Kidney (tissue), 14 donors: ENCODE results near the gene KIRREL3. TPM values are rescaled to one million over a fixed set of nuclear protein-coding genes. Genes with fewer than 3 reads are reported as not detected.
A peak's percentile ranks its signal among the peaks of the same experiment; 100 is the strongest.

Source experiments
- DNase-seq, 5 donors: peaks; one replicate each; pipeline ENCODE4 v3.0.0-alpha.2; 2013 to 2020
- FAIRE-seq: peaks from 2 replicates; lab custom pipeline; 2012; peaks lifted over from hg19 to GRCh38; lab: Jason Lieb, UNC
- H3K27ac ChIP-seq, 2 donors: one replicate each; pipeline ENCODE4 v1.7.0; 2013; ENCODE audit warnings: low read depth in 2 of 2, low read length in 2 of 2, inconsistent platforms in 1 of 2
- H3K27me3 ChIP-seq: one replicate; pipeline ENCODE4 v1.7.1; 2013; ENCODE audit warnings: low read length, inconsistent platforms; ENCODE audit not compliant: control insufficient read depth, insufficient read depth
- H3K36me3 ChIP-seq, 3 donors: one replicate each; pipeline versions ENCODE4 v1.7.0 to v1.7.1; 2013; ENCODE audit warnings: low read length in 3 of 3, control low read depth in 1 of 3, inconsistent platforms in 1 of 3; ENCODE audit not compliant: insufficient read depth in 3 of 3, control insufficient read depth in 2 of 3
- H3K4me1 ChIP-seq, 3 donors: one replicate each; pipeline versions ENCODE4 v1.7.0 to v1.7.1; 2013; ENCODE audit warnings: low read length in 3 of 3, inconsistent platforms in 1 of 3, low read depth in 1 of 3; ENCODE audit not compliant: control insufficient read depth in 2 of 3, insufficient read depth in 2 of 3
- H3K4me3 ChIP-seq, 3 donors: one replicate each; pipeline versions ENCODE4 v1.7.0 to v1.8.1; 2013; ENCODE audit warnings: low read length in 3 of 3, control low read depth in 1 of 3, inconsistent platforms in 1 of 3
- H3K9ac ChIP-seq, 3 donors: one replicate each; pipeline versions ENCODE4 v1.7.0 to v1.7.1; 2013; ENCODE audit warnings: low read length in 3 of 3, control low read depth in 1 of 3, inconsistent platforms in 1 of 3
- H3K9me3 ChIP-seq, 3 donors: one replicate each; pipeline versions ENCODE4 v1.7.0 to v1.7.1; 2013; ENCODE audit warnings: low read length in 3 of 3, control low read depth in 1 of 3, inconsistent platforms in 1 of 3; ENCODE audit not compliant: control insufficient read depth in 2 of 3, insufficient read depth in 1 of 3
- CTCF ChIP-seq: IDR thresholded peaks from 3 replicates; pipeline ENCODE4 v1.5.1; 2012; ENCODE audit warnings: mild to moderate bottlenecking, moderate library complexity, borderline replicate concordance; ENCODE audit not compliant: insufficient read depth; ENCODE audit errors: extremely low read depth
- intact Hi-C: fragments of 100-400 bp; cut with DNase I; formaldehyde crosslinking; loops from one replicate; pipeline ENCODE4 v1.11.1; 2022
- polyA plus RNA-seq: library from polyadenylated mRNA; stranded (reverse); fragments of 350-450 nt; fragmentation: Illumina TruSeq; extraction: RNeasy Lipid Tissue Mini Kit (QIAGEN cat#74804); gene quantifications from one replicate; pipeline ENCODE4 v1.2.3, GENCODE V29; 2014; ENCODE audit warnings: low read depth, low replicate concordance; ENCODE audit not compliant: insufficient read depth
- total RNA-seq: library from RNA; stranded (reverse); fragmentation: NEBNext Ultra II Directional; extraction: Animal tissue kit (Norgen Biotek cat#: 25700); gene quantifications from one replicate; pipeline ENCODE4 v1.2.1, GENCODE V29; 2021
- donor health status: control.
- donor health status: control.
- donor health status: control.
- donor health status: control.
- donor health status: control.
- donor health status: DM: yes; HTN: yes; CAD: no.
- donor health status: Normal renal cell carcinoma (clear cell type).

Gene KIRREL3
- total and polyA plus RNA-seq, 2 donors from 2014 or later = 0.19 to 0.22 TPM

GRCh38 chr11:126544108-126545056, 456.2 kb downstream of the KIRREL3 start:
- no peak for FAIRE-seq
- H3K36me3 ChIP-seq = no peaks in the 10 kb centered on the region
- no peaks in the 10 kb centered on the region for H3K27me3 ChIP-seq
- H3K9ac ChIP-seq = no peak overlapping the region
- TF ChIP-seq CTCF = no peak
- intact Hi-C loops = no loop called here
- no peaks in the 10 kb centered on the region for H3K9me3 ChIP-seq
- DNase-seq = peak in 4 of 5 donors; percentile 61 to 84 (median 75)
- H3K4me3 ChIP-seq = no peak overlapping the region
- H3K27ac ChIP-seq = no peak overlapping the region
- H3K4me1 ChIP-seq = peaks cover 0 to 5% (median 0%) of the 10 kb centered on the region in 3 donors

GRCh38 chr11:126543691-126544090, 456.9 kb downstream of the KIRREL3 start:
- H3K27me3 ChIP-seq = no peaks in the 10 kb centered on the region
- no peak overlapping the region for H3K9ac ChIP-seq
- intact Hi-C loops = no loop called here
- DNase-seq = peak in 1 of 5 donors; percentile 10
- H3K36me3 ChIP-seq = no peaks in the 10 kb centered on the region
- FAIRE-seq = no peak
- no peak overlapping the region for H3K4me3 ChIP-seq
- no peaks in the 10 kb centered on the region for H3K9me3 ChIP-seq
- no peak for TF ChIP-seq CTCF
- H3K4me1 ChIP-seq = peaks cover 0 to 5% (median 0%) of the 10 kb centered on the region in 3 donors
- H3K27ac ChIP-seq = no peak overlapping the region

- H3K9ac ChIP-seq = no peak overlapping the region
- no peak overlapping the region for H3K27ac ChIP-seq
- H3K9me3 ChIP-seq = no peaks in the 10 kb centered on the region
- no peaks in the 10 kb centered on the region for H3K36me3 ChIP-seq
- no peaks in the 10 kb centered on the region for H3K27me3 ChIP-seq
- DNase-seq = no peak
- no peak for FAIRE-seq
- intact Hi-C loops = no loop called here
- H3K4me1 ChIP-seq = peaks cover 0 to 5% (median 0%) of the 10 kb centered on the region in 3 donors
- TF ChIP-seq CTCF = no peak
- H3K4me3 ChIP-seq = no peak overlapping the region
Measured at GRCh38 chr11:126542334-126543015, 458.1 kb downstream of the KIRREL3 start.
